Measurements from ENCODE around the gene OR2A1.
"Not testable (repeated sequence)": the region's sequence is repeated elsewhere in the genome, so short reads cannot be mapped to it uniquely, and the experiment has no call there.

The OR2A1 gene

GRCh38 chr7:144325868-144326267, 13.6 kb downstream of the OR2A1 start:
- not testable (repeated sequence) for DNase-seq (ENCODE audit: low read depth in 2 of 2)

- DNase-seq (ENCODE audit: low read depth in 2 of 2), result not testable (repeated sequence)
These were observed 17.8 kb downstream of the OR2A1 start for GRCh38 chr7:144330044-144330443.

GRCh38 chr7:144331221-144331995, 19.2 kb downstream of the OR2A1 start:
- DNase-seq (ENCODE audit: low read depth in 2 of 2), result not testable (repeated sequence)

- not testable (repeated sequence) for DNase-seq (ENCODE audit: low read depth in 2 of 2)
These were observed 19.7 kb downstream of the OR2A1 start for GRCh38 chr7:144331996-144332288.

DNA sequence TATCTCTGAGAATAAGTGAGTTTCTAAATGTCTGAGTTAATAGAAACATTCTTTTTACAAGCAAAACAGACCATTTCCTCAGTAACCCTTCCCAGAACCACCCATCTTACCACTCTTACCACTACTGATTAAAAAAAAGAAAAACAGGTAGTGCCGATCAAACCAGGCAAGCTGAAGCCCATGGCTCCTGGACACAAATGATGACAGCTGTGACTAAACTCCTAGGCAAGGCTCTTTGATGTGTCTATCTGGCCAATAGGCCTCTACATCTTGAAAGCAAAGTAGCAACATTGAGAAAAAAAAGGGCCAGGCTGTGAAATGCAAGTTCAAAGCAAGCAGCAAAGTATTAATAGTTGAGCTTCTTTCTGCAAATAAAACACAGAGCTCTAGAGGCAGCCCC, 36.4 kb downstream of the OR2A1 start:
- DNase-seq (ENCODE audit: low read depth in 2 of 2), result not testable (repeated sequence)

DNA sequence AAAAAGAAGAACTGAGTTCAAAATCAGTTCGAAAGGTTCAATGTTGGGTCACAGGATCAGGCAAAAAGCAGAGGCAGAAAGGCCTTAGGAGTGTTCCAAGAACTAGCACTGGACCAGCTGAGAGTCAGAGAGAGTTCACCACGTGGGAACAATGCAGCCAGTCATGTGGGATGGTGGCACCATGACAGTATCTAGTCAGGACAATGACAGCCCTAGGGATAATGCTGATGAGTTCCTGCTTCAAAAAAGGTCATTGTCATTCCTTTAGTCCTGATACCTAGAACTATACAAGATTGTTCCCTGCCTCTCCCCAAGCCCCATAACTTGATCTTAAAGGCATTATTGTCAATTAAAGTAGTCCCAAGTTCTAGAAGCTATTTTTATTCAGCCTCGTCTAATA, 39.4 kb downstream of the OR2A1 start:
- not testable (repeated sequence) for DNase-seq (ENCODE audit: low read depth in 2 of 2)

DNA sequence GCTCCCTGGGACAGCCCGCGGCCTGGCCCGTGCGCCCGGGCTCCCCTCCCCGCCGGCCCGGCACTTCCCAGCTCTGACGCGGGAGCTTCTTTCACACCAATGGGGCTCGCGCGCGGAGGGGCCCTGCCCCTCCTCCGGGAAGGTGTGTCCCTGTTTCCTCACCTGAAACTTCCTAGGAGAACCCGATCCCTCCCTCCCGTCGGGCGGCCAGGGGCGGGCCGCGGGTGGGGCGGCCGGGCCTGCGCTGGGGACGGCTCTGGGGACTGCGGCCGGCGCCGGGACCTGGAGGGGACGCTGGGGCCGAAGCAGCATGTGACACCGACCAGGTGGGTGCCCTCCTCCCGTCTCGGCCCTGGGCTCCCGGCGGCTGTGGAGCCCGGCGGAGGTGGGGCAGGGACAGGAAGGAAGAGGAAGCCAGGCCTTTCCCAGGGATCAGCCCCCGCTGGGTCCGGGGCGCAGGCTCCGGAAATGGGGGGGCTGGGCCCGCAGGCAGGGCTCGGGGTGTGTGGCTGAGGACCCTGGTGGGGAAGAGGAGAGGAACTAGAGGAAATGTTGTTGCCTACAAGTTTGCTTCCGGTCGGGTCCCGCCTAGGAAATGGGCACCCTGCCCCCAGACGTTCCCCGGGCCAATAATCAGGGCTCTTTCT, 43.1 kb downstream of the OR2A1 start, which contains the start of gene ARHGEF5:
ARHGEF5 (plus strand) TSS at position 227 of the 647 bp plus-strand sequence. CDS start 7,268 bp downstream, outside the sequence.
- not testable (repeated sequence) for DNase-seq (ENCODE audit: low read depth in 2 of 2)

DNA sequence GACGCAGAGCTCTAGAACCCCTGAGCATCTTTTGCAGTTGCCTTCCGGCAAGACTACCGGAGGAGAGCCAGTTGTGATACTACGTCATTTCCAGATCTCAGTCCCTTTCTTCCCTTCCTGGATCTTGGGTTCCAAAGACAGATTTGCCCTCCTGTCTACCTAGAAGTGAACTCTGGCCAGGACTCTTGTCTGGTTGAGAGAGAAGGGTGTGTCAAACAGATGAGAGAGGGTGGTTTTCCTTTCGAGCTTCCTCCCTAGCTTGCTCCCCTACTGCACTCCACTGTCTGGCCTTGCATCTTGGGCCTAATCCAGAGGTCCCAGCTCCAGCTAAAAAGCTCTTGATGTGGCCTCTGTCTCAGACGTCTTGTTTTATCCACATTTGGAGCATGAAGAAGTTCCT, 44.0 kb downstream of the OR2A1 start:
- DNase-seq (ENCODE audit: low read depth in 2 of 2), result not testable (repeated sequence)

GRCh38 chr7:144356860-144357259, 44.6 kb downstream of the OR2A1 start:
- not testable (repeated sequence) for DNase-seq (ENCODE audit: low read depth in 2 of 2)

GRCh38 chr7:144362061-144362460, 49.8 kb downstream of the OR2A1 start:
- not testable (repeated sequence) for DNase-seq (ENCODE audit: low read depth in 2 of 2)

DNA sequence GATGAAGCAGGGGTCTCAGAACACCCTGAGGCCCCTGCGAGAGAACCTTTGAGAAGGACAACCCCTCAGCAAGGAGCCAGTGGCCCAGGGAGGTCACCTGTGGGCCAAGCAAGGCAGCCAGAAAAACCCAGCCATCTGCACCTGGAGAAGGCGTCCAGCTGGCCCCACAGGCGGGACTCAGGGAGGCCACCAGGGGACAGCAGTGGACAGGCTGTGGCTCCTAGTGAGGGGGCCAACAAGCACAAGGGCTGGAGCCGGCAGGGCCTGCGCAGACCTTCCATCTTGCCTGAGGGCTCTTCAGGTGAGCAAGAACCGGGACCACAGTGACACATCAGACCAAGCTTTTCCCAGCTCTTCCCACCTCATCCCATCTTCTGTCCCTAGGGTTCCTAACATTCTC, 53.3 kb downstream of the OR2A1 start:
- DNase-seq (ENCODE audit: low read depth in 2 of 2), result not testable (repeated sequence)

- not testable (repeated sequence) for DNase-seq (ENCODE audit: low read depth in 2 of 2)
These were observed 55.0 kb downstream of the OR2A1 start for GRCh38 chr7:144367250-144367649.

DNA sequence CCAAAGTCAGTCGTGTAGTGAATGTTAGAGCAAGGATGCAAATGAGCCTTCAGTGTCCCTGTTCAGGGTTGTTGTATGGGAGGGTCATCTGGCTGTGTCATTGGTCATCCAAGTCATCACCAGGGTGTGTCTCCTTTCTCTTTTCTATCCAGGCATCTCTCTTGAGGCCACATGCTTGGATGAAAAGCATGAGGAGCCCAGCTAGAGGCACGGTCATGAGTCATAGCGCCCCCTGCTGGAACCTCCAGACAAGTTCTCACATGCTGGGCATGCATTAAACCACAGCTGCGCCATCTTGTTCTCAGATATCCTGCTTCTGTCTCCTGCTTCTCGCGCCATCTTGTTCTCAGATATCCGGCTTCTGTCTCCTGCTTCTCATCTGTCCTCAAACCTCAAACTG, 57.0 kb downstream of the OR2A1 start:
- not testable (repeated sequence) for DNase-seq (ENCODE audit: low read depth in 2 of 2)
